AG10803 (cell line): Measurements from ENCODE around the gene GLYATL3.

Experiments
- DNase-seq: peaks from one replicate; pipeline ENCODE4 v3.0.0; 2010; ENCODE audit warnings: low read depth
- H3K4me3 ChIP-seq: 2 replicates; pipeline ENCODE4 v1.5.1; 2011; ENCODE audit warnings: mild to moderate bottlenecking, low read length, control low read depth
- TF ChIP-seq, protein P1 (sequence below): conservative IDR thresholded peaks from 2 replicates; pipeline ENCODE4 v1.5.1; 2011; ENCODE audit warnings: mild to moderate bottlenecking, low read length, control low read depth, inconsistent platforms

The GLYATL3 gene

DNA sequence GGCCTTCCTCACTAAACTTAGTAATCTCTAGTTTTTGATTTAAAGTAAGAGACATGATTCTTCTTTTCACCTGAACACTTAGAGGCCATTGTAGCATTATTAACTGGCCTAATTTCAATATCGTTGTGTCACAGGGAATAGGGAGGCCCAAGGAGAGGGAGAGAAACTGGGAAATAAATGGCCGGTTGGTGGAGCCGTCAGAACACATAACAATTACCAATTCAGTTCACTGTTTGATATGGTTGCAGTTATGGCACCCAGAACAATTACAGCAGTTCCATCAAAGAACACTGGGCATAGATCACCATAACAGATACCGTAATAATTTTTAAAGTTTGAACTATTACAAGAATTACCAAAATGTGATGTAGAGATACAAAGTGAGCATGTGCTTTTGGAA lies 9.1 kb upstream of the GLYATL3 start:
- TF ChIP-seq, protein P1, sequence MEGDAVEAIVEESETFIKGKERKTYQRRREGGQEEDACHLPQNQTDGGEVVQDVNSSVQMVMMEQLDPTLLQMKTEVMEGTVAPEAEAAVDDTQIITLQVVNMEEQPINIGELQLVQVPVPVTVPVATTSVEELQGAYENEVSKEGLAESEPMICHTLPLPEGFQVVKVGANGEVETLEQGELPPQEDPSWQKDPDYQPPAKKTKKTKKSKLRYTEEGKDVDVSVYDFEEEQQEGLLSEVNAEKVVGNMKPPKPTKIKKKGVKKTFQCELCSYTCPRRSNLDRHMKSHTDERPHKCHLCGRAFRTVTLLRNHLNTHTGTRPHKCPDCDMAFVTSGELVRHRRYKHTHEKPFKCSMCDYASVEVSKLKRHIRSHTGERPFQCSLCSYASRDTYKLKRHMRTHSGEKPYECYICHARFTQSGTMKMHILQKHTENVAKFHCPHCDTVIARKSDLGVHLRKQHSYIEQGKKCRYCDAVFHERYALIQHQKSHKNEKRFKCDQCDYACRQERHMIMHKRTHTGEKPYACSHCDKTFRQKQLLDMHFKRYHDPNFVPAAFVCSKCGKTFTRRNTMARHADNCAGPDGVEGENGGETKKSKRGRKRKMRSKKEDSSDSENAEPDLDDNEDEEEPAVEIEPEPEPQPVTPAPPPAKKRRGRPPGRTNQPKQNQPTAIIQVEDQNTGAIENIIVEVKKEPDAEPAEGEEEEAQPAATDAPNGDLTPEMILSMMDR = no peak
- no peak for DNase-seq
- no peak overlapping the region for H3K4me3 ChIP-seq

DNA sequence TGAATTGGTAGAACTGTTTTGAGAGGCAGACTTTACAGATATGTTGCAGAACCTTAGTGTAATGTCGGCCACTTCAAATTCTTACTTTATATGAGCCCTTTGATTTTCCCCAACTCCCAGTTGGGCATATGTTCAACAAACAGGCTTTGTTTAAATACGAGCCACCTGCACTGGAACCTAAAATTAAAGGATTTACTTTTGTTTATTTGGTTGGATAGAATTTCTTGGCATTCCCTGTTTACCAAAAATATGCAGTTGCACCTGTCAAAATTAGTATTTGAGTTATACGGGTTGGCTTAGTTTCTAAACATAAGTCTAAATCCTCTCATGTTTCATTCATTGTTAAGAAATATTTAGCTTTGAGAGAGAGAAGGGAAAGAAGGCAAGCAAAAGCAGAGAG lies 2.4 kb upstream of the GLYATL3 start:
- TF ChIP-seq, protein P1 = no peak
- no peak overlapping the region for H3K4me3 ChIP-seq
- DNase-seq = no peak

DNA sequence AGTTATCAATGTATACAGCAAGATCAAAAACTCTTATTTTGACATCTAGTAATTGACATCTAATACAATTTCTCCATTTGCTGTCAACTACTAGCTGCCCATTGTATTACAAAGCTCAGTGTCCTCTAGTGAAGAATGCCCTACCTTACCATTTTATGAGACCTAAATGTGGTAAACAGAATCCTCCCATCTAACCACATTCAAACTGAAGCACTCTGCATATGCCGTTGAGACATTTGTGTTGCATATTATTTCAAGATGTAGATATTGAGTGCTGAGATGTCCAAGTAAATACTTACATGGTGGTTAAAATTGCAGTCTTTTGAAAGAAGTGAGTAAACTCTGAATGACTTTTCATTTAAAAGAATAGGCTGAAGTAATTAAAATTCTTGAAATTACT lies 597 bp upstream of the GLYATL3 start:
- no peak overlapping the region for H3K4me3 ChIP-seq

GRCh38 chr6:49504666-49505065 lies 4.9 kb downstream of the GLYATL3 start:
- DNase-seq = no peak

More for the DNA sequence above, 597 bp upstream of the GLYATL3 start:
- TF ChIP-seq, protein P1 = no peak
- DNase-seq = no peak

DNA sequence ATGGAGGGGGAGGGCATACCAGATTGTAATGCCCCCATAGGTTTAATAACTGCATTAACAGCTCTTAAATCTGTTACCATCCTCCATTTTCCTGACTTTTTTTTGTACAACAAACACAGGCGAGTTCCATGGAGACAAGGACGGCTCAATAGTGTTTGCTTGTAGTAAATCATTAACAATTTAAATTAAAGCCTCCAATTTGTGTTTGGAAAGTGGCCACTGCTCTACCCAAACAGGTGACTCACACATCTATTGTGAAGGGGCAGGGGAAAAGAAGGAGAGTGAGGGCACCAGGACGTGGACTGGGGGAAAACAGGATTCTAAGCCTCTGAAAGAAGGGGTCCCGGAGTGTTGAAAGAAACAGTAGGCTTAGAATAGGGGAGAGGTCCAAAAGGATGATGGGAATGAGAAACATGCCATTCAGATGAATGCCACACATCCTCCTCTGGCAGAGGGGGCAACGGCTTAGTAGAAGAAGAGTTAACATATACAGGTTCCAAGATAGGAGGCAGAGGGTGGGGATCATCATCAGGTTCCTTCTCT lies 6.9 kb downstream of the GLYATL3 start:
- H3K4me3 ChIP-seq = no peak overlapping the region
- DNase-seq = no peak
- TF ChIP-seq, protein P1 = no peak

More at GRCh38 chr6:49504666-49505065, 4.9 kb downstream of the GLYATL3 start:
- TF ChIP-seq, protein P1 = no peak
- H3K4me3 ChIP-seq = no peak overlapping the region

- TF ChIP-seq, protein P1 = no peak
- H3K4me3 ChIP-seq = no peak overlapping the region
- no peak for DNase-seq
Measured at GRCh38 chr6:49509342-49509741, 9.6 kb downstream of the GLYATL3 start.

- no peak overlapping the region for H3K4me3 ChIP-seq
- TF ChIP-seq, protein P1 = no peak
- DNase-seq = peak; percentile 5
Measured at GRCh38 chr6:49513153-49513989, 13.6 kb downstream of the GLYATL3 start.
